ENCODE results near the gene L3MBTL2.

Gene L3MBTL2

DNA sequence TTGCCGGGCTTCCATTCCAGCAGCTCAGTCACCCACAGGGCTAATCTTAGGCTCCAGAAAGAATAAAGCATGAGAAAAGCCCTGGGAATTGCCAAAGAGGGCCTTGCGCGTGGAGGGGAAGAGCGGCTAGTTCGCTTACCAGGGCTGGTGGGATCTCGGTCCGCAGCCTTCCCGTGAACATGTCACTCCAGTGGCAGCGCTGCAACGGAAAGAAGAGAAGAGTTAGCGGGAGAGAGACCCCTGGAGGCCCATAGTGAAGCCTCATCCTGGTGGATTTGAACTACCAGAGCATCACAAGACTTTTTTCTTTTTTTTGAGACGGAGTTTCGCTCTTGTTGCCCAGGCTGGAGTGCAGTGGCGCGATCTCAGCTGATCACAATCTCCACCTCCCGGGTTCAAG is 62.8 kb downstream of the L3MBTL2 start:
- DNase-seq (ENCODE audit: low read depth in 4 of 4, low spot score in 1 of 4): no peak

DNA sequence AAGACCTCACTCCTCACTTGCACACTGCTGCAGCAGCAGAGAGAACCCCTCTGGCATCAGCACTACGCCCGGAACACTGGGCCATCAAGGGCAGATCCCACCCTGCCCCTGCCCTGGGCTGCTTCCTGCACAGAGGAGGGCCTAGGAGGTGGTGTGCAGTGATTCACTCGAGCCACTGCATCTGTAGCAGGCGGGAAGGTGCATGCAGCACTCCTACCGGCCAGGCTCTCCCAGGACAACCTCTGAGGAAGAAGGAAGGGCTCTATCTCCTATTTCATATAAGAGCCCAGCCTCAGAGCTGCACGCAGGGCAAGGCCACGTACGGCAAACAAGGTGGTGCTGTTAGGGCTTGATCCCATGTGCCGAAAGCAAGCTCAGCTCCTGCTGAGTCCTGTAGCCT is 66.7 kb downstream of the L3MBTL2 start:
- no peak for DNase-seq (ENCODE audit: low read depth in 4 of 4, low spot score in 1 of 4)

DNA sequence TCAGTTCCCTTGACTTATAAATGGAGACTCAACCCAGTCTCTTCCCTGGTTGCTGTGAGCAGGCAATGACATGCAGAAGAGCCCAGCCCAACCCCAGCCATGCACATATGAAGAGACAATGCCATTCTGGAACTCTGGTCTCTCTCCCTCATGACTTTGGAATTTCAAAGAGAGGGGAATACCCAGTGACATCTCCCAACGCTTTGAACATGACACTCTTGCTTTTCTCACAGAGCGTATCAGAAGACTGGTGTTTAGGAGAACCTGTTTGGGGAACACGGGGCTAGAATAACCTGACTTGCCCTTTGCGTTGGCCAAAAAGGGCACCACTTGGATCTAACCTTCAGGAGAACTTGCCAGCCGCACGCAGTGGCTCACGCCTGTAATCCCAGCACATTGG is 68.0 kb downstream of the L3MBTL2 start:
- no peak for DNase-seq (ENCODE audit: low read depth in 4 of 4, low spot score in 1 of 4)

DNA sequence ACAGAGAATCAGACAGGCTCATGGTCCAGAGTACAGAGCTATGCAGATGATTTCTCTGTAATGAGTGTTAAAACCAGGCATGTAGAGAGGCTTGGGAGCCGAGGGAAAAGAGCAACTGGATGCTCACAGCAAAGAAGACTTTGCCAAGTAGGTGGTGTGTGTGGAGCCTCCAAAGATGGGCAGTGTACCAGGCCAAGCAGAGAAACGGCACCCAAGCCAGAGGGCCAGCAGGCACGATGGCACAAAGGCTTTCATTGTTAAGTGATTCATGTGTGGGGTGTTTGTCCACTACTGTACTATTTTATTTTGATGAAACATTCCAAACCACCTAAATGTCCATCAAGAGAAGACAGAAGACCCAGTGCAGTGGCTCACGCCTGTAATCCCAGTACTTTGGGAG is 69.7 kb downstream of the L3MBTL2 start:
- DNase-seq (ENCODE audit: low read depth in 4 of 4, low spot score in 1 of 4): no peak

DNA sequence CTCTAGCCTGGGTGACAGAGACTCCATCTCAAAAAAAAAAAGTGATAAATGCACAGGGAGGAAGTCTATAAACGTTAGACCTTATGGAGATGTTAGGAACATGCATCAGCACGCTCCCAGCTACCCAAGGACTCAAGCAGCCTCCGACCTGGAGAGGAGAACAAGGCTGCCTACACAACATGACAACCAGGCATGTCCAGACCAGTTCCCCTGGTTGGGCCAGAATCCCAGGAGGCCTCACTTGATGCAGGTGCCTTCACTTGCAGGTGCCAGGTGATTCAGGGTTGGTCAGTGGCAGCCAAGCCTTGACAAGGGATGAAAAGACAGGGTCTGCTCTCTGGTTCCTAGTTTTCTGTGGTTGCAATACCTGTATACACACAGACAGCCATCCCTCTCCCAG is 75.0 kb downstream of the L3MBTL2 start:
- DNase-seq (ENCODE audit: low read depth in 4 of 4, low spot score in 1 of 4): no peak

DNA sequence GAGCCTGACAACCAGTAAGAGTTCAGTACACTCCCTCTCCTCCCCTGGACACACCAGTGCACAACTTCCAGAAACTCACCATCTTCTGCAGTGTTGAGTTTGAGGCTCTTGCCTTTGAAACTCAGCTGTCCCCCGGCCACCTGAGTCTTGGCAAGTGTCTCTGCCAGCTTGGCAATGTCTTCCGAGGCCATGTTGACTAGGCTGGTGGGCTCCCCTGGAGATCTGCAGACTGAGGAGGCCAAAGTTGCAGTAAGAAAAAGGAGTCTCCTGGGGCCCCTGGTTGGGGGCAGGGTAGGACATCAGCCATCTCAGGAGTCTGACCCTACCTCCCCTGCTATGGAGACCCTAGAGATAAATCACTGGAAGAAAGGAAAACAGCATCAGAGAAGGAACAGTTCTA is 75.7 kb downstream of the L3MBTL2 start:
- DNase-seq (ENCODE audit: low read depth in 4 of 4, low spot score in 1 of 4): no peak

Data from stimulated activated CD4-positive, alpha-beta T cell treated with anti-CD3 and anti-CD28 coated beads, Interleukin-1b, Interleukin-23, amount 100 ng/mL, for 24 hours (primary cell).